Measurements from ENCODE around the gene FAM107B. TPM values are rescaled to one million over a fixed set of nuclear protein-coding genes. Genes with fewer than 3 reads are reported as not detected.

The FAM107B gene
- total and polyA plus RNA-seq, 2 donors (not counting 3 experiments of a cell fraction or from before 2014, with no cell fraction given), result 39.2 to 176 TPM

GRCh38 chr10:14774214-14774580 is 500 bp downstream of the FAM107B start:
- POLR2A ChIA-PET, result no interaction called here
- no TSS peak for BruUV-seq (replicated peaks)
- FAIRE-seq, result no peak

GRCh38 chr10:14773551-14774213 is 1.0 kb downstream of the FAM107B start:
- Histone ChIP-seq H3K36me3 (ENCODE audit: control insufficient read depth in 2 of 2, extremely low read depth in 1 of 2, insufficient read depth in 2 of 2, low read length in 2 of 2) (no peaks in the 10 kb centered on the region), H3K4me2 (ENCODE audit: insufficient read depth, low read length) (no peak overlapping the region), H3K27ac (ENCODE audit: insufficient read depth, low read depth, low read length) (no peak overlapping the region), H3K79me2 (ENCODE audit: control insufficient read depth, insufficient read depth, low read length) (no peaks in the 10 kb centered on the region), H3K27me3 (ENCODE audit: control insufficient read depth in 2 of 2, insufficient read depth in 2 of 2, low read length in 2 of 2) (no peaks in the 10 kb centered on the region), H3K4me1 (ENCODE audit: control insufficient read depth, extremely low read depth, insufficient read depth, low read length) (peaks cover 5% of the 10 kb centered on the region), H3K4me3 (replicated peaks in 1 of 3; ENCODE audit: insufficient read depth in 1 of 3, low read depth in 1 of 3, low read length in 3 of 3) (no peak overlapping the region), H3K9me3 (replicated peaks; ENCODE audit: control insufficient read depth, insufficient read depth, low read length) (no peaks in the 10 kb centered on the region), H2AFZ (ENCODE audit: low read depth, low read length) (no peak overlapping the region), H4K20me1 (replicated peaks; ENCODE audit: control insufficient read depth, extremely low read depth, insufficient read depth, low read length) (no peaks in the 10 kb centered on the region), H3K9ac (replicated peaks; ENCODE audit: extremely low read depth, insufficient read depth, low read length) (no peak overlapping the region), H3K9me1 (replicated peaks; ENCODE audit: control insufficient read depth, extremely low read depth, insufficient read depth, low read length) (no peaks in the 10 kb centered on the region)
- FAIRE-seq, result no peak
- intact Hi-C loops (cut with micrococcal nuclease) (no loop called here), dilution Hi-C loops (cut with MboI; ENCODE audit: extremely low pct_ligation_motif_present, low sequenced_read_pairs) (no loop called here)
- no peak for TF ChIP-seq POLR2A (IDR thresholded peaks at IDR 0.05; ENCODE audit: low read depth, low read length)
- no peak for TF ChIP-seq MAX (IDR thresholded peaks at IDR 0.05; ENCODE audit: insufficient read depth, insufficient read length)
- TF ChIP-seq FOS (IDR thresholded peaks at IDR 0.05; ENCODE audit: borderline replicate concordance, insufficient read depth, low read length), result no peak
- TF ChIP-seq MYC (IDR thresholded peaks at IDR 0.05; ENCODE audit: low read depth, low read length), result no peak
- TF ChIP-seq JUN (IDR thresholded peaks at IDR 0.05; ENCODE audit: borderline replicate concordance, insufficient read depth, insufficient read length, low read depth), result no peak
- ChIA-PET CTCF (interaction anchor here (1.2 kb wide), 1 partner anchor 15 kb away, joined by 3 read pairs; no protein-coding TSS in a partner anchor), POLR2A (no interaction called here)
- DNase-seq (ENCODE audit: low read depth, low spot score), result no peak
- BruUV-seq (replicated peaks), result no TSS peak

More at GRCh38 chr10:14774214-14774580, 500 bp downstream of the FAM107B start:
- peaks cover 10% of the 10 kb centered on the region for H3K4me1 ChIP-seq (ENCODE audit: control insufficient read depth, extremely low read depth, insufficient read depth, low read length)
- H3K9me3 ChIP-seq (replicated peaks; ENCODE audit: control insufficient read depth, insufficient read depth, low read length), result no peaks in the 10 kb centered on the region
- H3K79me2 ChIP-seq (ENCODE audit: control insufficient read depth, insufficient read depth, low read length), result no peaks in the 10 kb centered on the region
- H3K36me3 ChIP-seq (ENCODE audit: control insufficient read depth in 2 of 2, extremely low read depth in 1 of 2, insufficient read depth in 2 of 2, low read length in 2 of 2), result no peaks in the 10 kb centered on the region
- TF ChIP-seq FOS (IDR thresholded peaks at IDR 0.05; ENCODE audit: borderline replicate concordance, insufficient read depth, low read length), result no peak
- TF ChIP-seq MYC (IDR thresholded peaks at IDR 0.05; ENCODE audit: low read depth, low read length), result no peak
- TF ChIP-seq JUN (IDR thresholded peaks at IDR 0.05; ENCODE audit: borderline replicate concordance, insufficient read depth, insufficient read length, low read depth), result no peak
- no peak for TF ChIP-seq EZH2 (IDR thresholded peaks at IDR 0.05; ENCODE audit: borderline replicate concordance, low read depth, low read length, severe bottlenecking)
- TF ChIP-seq POLR2A (IDR thresholded peaks at IDR 0.05; ENCODE audit: low read depth, low read length), result no peak
- no peaks in the 10 kb centered on the region for H3K27me3 ChIP-seq (ENCODE audit: control insufficient read depth in 2 of 2, insufficient read depth in 2 of 2, low read length in 2 of 2)
- intact Hi-C loops (cut with micrococcal nuclease), result no loop called here
- H3K9me1 ChIP-seq (replicated peaks; ENCODE audit: control insufficient read depth, extremely low read depth, insufficient read depth, low read length), result no peaks in the 10 kb centered on the region
- dilution Hi-C loops (cut with MboI; ENCODE audit: extremely low pct_ligation_motif_present, low sequenced_read_pairs), result no loop called here
- no peak overlapping the region for H2AFZ ChIP-seq (ENCODE audit: low read depth, low read length)
- DNase-seq (ENCODE audit: low read depth, low spot score), result no peak
- no peak overlapping the region for H3K9ac ChIP-seq (replicated peaks; ENCODE audit: extremely low read depth, insufficient read depth, low read length)
- CTCF ChIA-PET, result interaction anchor here (1.2 kb wide), 1 partner anchor 15 kb away, joined by 3 read pairs; no protein-coding TSS in a partner anchor
- no peaks in the 10 kb centered on the region for H4K20me1 ChIP-seq (replicated peaks; ENCODE audit: control insufficient read depth, extremely low read depth, insufficient read depth, low read length)
- no peak overlapping the region for H3K27ac ChIP-seq (ENCODE audit: insufficient read depth, low read depth, low read length)
- no peak overlapping the region for H3K4me3 ChIP-seq (replicated peaks in 1 of 3; ENCODE audit: insufficient read depth in 1 of 3, low read depth in 1 of 3, low read length in 3 of 3)
- no peak overlapping the region for H3K4me2 ChIP-seq (ENCODE audit: insufficient read depth, low read length)

All from endothelial cell of umbilical vein (primary cell).